Measurements from ENCODE around the gene ZNHIT6. TPM values are rescaled to one million over a fixed set of nuclear protein-coding genes. Genes with fewer than 3 reads are reported as not detected.

Gene ZNHIT6
- polyA plus RNA-seq, 3 donors = 1.7 to 3.2 (median 2.0) TPM

DNA sequence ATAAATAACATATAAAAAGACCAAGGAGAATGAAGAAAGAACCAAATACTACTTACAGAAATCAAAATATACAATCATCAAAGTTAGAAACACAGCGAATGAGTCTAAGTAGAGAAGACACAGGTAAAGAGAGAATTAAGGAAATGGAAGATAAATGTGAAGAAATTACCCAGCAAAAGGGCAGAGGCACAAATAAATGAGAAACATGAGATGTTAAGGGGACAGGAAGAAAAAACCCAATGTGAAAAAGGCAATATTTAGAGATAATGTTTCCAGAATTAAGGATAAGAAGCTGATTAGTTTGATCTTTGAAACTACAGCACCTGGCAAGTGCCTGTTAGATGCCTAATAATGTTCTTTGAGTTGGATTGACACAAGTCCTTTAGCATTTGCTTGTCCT is 86.8 kb downstream of the ZNHIT6 start:
- H2AFZ ChIP-seq (ENCODE audit: insufficient read depth, low read depth, low read length, poor library complexity, severe bottlenecking) = no peak overlapping the region
- TF ChIP-seq, protein P1, sequence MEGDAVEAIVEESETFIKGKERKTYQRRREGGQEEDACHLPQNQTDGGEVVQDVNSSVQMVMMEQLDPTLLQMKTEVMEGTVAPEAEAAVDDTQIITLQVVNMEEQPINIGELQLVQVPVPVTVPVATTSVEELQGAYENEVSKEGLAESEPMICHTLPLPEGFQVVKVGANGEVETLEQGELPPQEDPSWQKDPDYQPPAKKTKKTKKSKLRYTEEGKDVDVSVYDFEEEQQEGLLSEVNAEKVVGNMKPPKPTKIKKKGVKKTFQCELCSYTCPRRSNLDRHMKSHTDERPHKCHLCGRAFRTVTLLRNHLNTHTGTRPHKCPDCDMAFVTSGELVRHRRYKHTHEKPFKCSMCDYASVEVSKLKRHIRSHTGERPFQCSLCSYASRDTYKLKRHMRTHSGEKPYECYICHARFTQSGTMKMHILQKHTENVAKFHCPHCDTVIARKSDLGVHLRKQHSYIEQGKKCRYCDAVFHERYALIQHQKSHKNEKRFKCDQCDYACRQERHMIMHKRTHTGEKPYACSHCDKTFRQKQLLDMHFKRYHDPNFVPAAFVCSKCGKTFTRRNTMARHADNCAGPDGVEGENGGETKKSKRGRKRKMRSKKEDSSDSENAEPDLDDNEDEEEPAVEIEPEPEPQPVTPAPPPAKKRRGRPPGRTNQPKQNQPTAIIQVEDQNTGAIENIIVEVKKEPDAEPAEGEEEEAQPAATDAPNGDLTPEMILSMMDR (IDR thresholded peaks at IDR 0.05) = no peak
- Mint-ChIP-seq H3K4me1 (no peaks in the 10 kb centered on the region), H3K27ac (no peak overlapping the region), H3K9me3 (peaks cover 14 to 40% (median 22%) of the 10 kb centered on the region in 7 donors), H3K4me3 (no peak overlapping the region), H3K27me3 (ENCODE audit: low read depth in 3 of 3) (peaks cover under 1 to 2% (median 2%) of the 10 kb centered on the region in 3 donors), H3K36me3 (no peaks in the 10 kb centered on the region)
- no peak for DNase-seq
- no peak overlapping the region for H3K4me3 ChIP-seq (replicated peaks in 1 of 3; ENCODE audit: low read depth in 2 of 3, low read length in 3 of 3)
- intact Hi-C loops (cut with micrococcal nuclease) = no loop called here
- peaks cover 0 to under 1% of the 10 kb centered on the region in 2 donors for H3K27me3 ChIP-seq (ENCODE audit: control insufficient read depth in 2 of 2, insufficient read depth in 2 of 2, low read length in 2 of 2)
- H3K79me2 ChIP-seq (ENCODE audit: insufficient read depth, low read length) = no peaks in the 10 kb centered on the region
- H3K4me1 ChIP-seq (ENCODE audit: control insufficient read depth in 1 of 2, insufficient read depth in 2 of 2, low read length in 2 of 2) = no peaks in the 10 kb centered on the region
- no peak overlapping the region for H3K27ac ChIP-seq (ENCODE audit: low read depth in 1 of 2, low read length in 2 of 2)
- WGBS (ENCODE audit: insufficient coverage) = no CpG with 5 or more reads among the region's 1 CpG
- no peak overlapping the region for H3K9ac ChIP-seq (ENCODE audit: insufficient read depth, low read length, poor library complexity, severe bottlenecking)
- no peak overlapping the region for H3K4me2 ChIP-seq (replicated peaks; ENCODE audit: extremely low read depth, low read length, poor library complexity, severe bottlenecking)
- H3K36me3 ChIP-seq (replicated peaks in 1 of 2; ENCODE audit: control insufficient read depth in 1 of 2, insufficient read depth in 2 of 2, low read length in 2 of 2) = no peaks in the 10 kb centered on the region
- H3K9me3 ChIP-seq (replicated peaks in 1 of 2; ENCODE audit: control insufficient read depth in 1 of 2, insufficient read depth in 1 of 2, low read length in 2 of 2) = peaks cover 4 to 11% of the 10 kb centered on the region in 2 donors
- H4K20me1 ChIP-seq (ENCODE audit: insufficient read depth, low read length) = no peaks in the 10 kb centered on the region

DNA sequence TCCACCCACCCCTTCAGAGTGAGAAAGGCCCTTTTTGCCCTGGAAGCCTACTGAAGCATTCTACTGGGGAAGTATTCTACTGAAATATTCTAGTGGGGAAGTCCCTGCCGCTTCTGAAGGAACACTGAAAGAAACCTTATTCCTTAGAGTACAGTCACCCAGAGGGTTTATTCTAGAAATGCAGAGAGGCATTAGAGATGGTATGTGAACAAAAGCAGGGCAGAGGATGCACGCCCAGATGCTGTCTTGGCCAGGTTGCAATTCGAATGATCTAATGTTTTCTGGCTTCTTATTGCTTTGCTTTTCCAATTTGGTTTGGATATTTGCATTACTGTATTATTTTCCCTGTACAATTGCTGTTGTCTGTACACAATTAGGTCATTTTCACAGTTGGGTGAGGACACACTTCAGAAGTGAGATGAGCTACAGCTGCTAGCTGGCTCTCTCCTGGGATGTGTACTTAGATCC is 90.6 kb downstream of the ZNHIT6 start:
- H3K9me3 Mint-ChIP-seq = peaks cover 14 to 46% (median 21%) of the 10 kb centered on the region in 7 donors
- Histone ChIP-seq H3K27ac (ENCODE audit: low read depth in 1 of 2, low read length in 2 of 2) (no peak overlapping the region), H3K9ac (ENCODE audit: insufficient read depth, low read length, poor library complexity, severe bottlenecking) (no peak overlapping the region), H3K36me3 (replicated peaks in 1 of 2; ENCODE audit: control insufficient read depth in 1 of 2, insufficient read depth in 2 of 2, low read length in 2 of 2) (no peaks in the 10 kb centered on the region), H3K4me2 (replicated peaks; ENCODE audit: extremely low read depth, low read length, poor library complexity, severe bottlenecking) (no peak overlapping the region), H3K9me3 (replicated peaks in 1 of 2; ENCODE audit: control insufficient read depth in 1 of 2, insufficient read depth in 1 of 2, low read length in 2 of 2) (peaks cover 8 to 17% of the 10 kb centered on the region in 2 donors), H3K4me3 (replicated peaks in 1 of 3; ENCODE audit: low read depth in 2 of 3, low read length in 3 of 3) (no peak overlapping the region), H2AFZ (ENCODE audit: insufficient read depth, low read depth, low read length, poor library complexity, severe bottlenecking) (no peak overlapping the region), H4K20me1 (ENCODE audit: insufficient read depth, low read length) (no peaks in the 10 kb centered on the region), H3K27me3 (ENCODE audit: control insufficient read depth in 2 of 2, insufficient read depth in 2 of 2, low read length in 2 of 2) (peaks cover 0 to 3% of the 10 kb centered on the region in 2 donors), H3K79me2 (ENCODE audit: insufficient read depth, low read length) (no peaks in the 10 kb centered on the region), H3K4me1 (ENCODE audit: control insufficient read depth in 1 of 2, insufficient read depth in 2 of 2, low read length in 2 of 2) (no peaks in the 10 kb centered on the region)
- 90% methylated on average over 2 of the region's 3 CpGs for WGBS (ENCODE audit: insufficient coverage)
- DNase-seq = no peak
- TF ChIP-seq, protein P1 (IDR thresholded peaks at IDR 0.05) = no peak
- no peaks in the 10 kb centered on the region for H3K36me3 Mint-ChIP-seq
- H3K4me1 Mint-ChIP-seq = no peaks in the 10 kb centered on the region
- intact Hi-C loops (cut with micrococcal nuclease) = no loop called here
- H3K27me3 Mint-ChIP-seq (ENCODE audit: low read depth in 3 of 3) = peaks cover 4 to 15% (median 4%) of the 10 kb centered on the region in 3 donors
- H3K27ac Mint-ChIP-seq = no peak overlapping the region
- no peak overlapping the region for H3K4me3 Mint-ChIP-seq

Measured in CD14-positive monocyte (primary cell).